Esophagus squamous epithelium (tissue), 5 donors: ENCODE measurements around the gene HLX. TPM values are rescaled to one million over a fixed set of nuclear protein-coding genes. Genes with fewer than 3 reads are reported as not detected.
A peak's percentile ranks its signal among the peaks of the same experiment; 100 is the strongest.

Source experiments
- DNase-seq: peaks from one replicate; lab custom pipeline; 2025; lab: John Stamatoyannopoulos, UW
- H3K27ac ChIP-seq, 4 donors: fragments of 200-600 bp; sonication (generic); one replicate each; pipeline ENCODE4 v1.5.1; 2016 to 2019; ENCODE audit warnings: mild to moderate bottlenecking in 1 of 4
- H3K27me3 ChIP-seq, 4 donors: fragments of 200-600 bp; sonication (generic); 1 replicate in 3 of 4; 2 replicates in 1 of 4; pipeline versions ENCODE4 v1.5.1 to v1.6.0; 2017 to 2021; ENCODE audit warnings: antibody characterized with exemption in 1 of 4
- H3K36me3 ChIP-seq, 3 donors: fragments of 200-600 bp; sonication (generic); one replicate each; pipeline ENCODE4 v1.5.1; 2016 to 2019
- H3K4me1 ChIP-seq, 3 donors: fragments of 200-600 bp; sonication (generic); one replicate each; pipeline ENCODE4 v1.5.1; 2017 to 2019
- H3K4me3 ChIP-seq, 4 donors: fragments of 200-600 bp; sonication (generic); 1 replicate in 3 of 4; 2 replicates in 1 of 4; pipeline ENCODE4 v1.5.1; 2016 to 2019; ENCODE audit warnings: mild to moderate bottlenecking in 2 of 4, moderate library complexity in 1 of 4
- H3K9me3 ChIP-seq, 3 donors: fragments of 200-600 bp; sonication (generic); one replicate each; pipeline ENCODE4 v1.5.1; 2016 to 2019
- CTCF ChIP-seq, 6 experiments: fragments of 450-650 bp in 4 of 6; fragments of 200-600 bp in 2 of 6; sonication (generic) in 2 of 6; IDR thresholded peaks; one replicate each; pipeline ENCODE4 v1.5.1; 2016 to 2019; ENCODE audit warnings: antibody characterized with exemption in 6 of 6, mild to moderate bottlenecking in 4 of 6, moderate library complexity in 4 of 6
- POLR2A ChIP-seq, 4 donors: fragments of 450-650 bp; IDR thresholded peaks; one replicate each; pipeline ENCODE4 v1.6.1; 2017; ENCODE audit warnings: antibody characterized with exemption in 4 of 4, mild to moderate bottlenecking in 4 of 4, moderate library complexity in 3 of 4
- WGBS, 2 donors: methylation state at CpG; one replicate each; pipeline ENCODE4 v1.1.5; 2018; 5-methylcytosine and 5-hydroxymethylcytosine counted together
- intact Hi-C: fragments of 100-400 bp; cut with DNase I; formaldehyde crosslinking; loops from one replicate; pipeline ENCODE4 v1.15.0; 2022
- total RNA-seq, 4 donors: library from RNA; depleted of rRNA; stranded (reverse); fragments of >200 nt; gene quantifications; one replicate each; pipeline ENCODE4 v1.1.0, GENCODE V29; 2016
- donor health status: DM: yes; HTN: yes; CAD: no.

HLX gene
- total RNA-seq, 4 donors from 2014 or later = 0.23 to 7.2 (median 0.97) TPM

GRCh38 chr1:220882061-220882891 is 3.0 kb downstream of the HLX start:
- intact Hi-C loops = no loop called here
- Histone ChIP-seq H3K36me3 (peaks cover 0 to 29% (median 0%) of the 10 kb centered on the region in 3 donors), H3K9me3 (no peaks in the 10 kb centered on the region), H3K27me3 (peaks cover 0 to 100% (median 15%) of the 10 kb centered on the region in 4 donors), H3K4me1 (peaks cover 20 to 70% (median 21%) of the 10 kb centered on the region in 3 donors), H3K4me3 (peak overlapping the region in 2 of 4 donors; percentile 80 to 91), H3K27ac (peak overlapping the region in 2 of 4 donors; percentile 47 to 95)
- WGBS, 2 donors = 64 to 67% methylated on average over 16 to 34 of the region's 34 CpGs
- DNase-seq = no peak
- TF ChIP-seq CTCF (IDR thresholded peaks at IDR 0.05) (no peak), POLR2A (IDR thresholded peaks at IDR 0.05) (no peak)

- Histone ChIP-seq H3K4me3 (peak overlapping the region in 1 of 4 donors; percentile 21), H3K4me1 (peaks cover 10 to 62% (median 12%) of the 10 kb centered on the region in 3 donors), H3K9me3 (no peaks in the 10 kb centered on the region), H3K36me3 (peaks cover 0 to 29% (median 0%) of the 10 kb centered on the region in 3 donors), H3K27ac (no peak overlapping the region), H3K27me3 (peaks cover 0 to 100% (median 14%) of the 10 kb centered on the region in 4 donors)
- 38 to 56% methylated on average over 22 to 26 of the region's 59 CpGs for WGBS, 2 donors
- intact Hi-C loops = no loop called here
- no peak for DNase-seq
- TF ChIP-seq CTCF (IDR thresholded peaks at IDR 0.05) (no peak), POLR2A (IDR thresholded peaks at IDR 0.05) (no peak)
Observed at GRCh38 chr1:220884109-220884980, 5.1 kb downstream of the HLX start.

GRCh38 chr1:220884981-220885918 is 6.0 kb downstream of the HLX start:
- no peak for DNase-seq
- 80 to 98% methylated on average over 13 to 19 of the region's 19 CpGs for WGBS, 2 donors
- TF ChIP-seq POLR2A (IDR thresholded peaks at IDR 0.05) (no peak), CTCF (IDR thresholded peaks at IDR 0.05) (no peak)
- H3K9me3 ChIP-seq = no peaks in the 10 kb centered on the region
- intact Hi-C loops = no loop called here
- H3K4me1 ChIP-seq = peaks cover 10 to 53% (median 12%) of the 10 kb centered on the region in 3 donors
- no peak overlapping the region for H3K27ac ChIP-seq
- H3K36me3 ChIP-seq = peaks cover 0 to 29% (median 0%) of the 10 kb centered on the region in 3 donors
- no peak overlapping the region for H3K4me3 ChIP-seq
- H3K27me3 ChIP-seq = peaks cover 0 to 100% (median 14%) of the 10 kb centered on the region in 4 donors

- Histone ChIP-seq H3K27ac (no peak overlapping the region), H3K9me3 (no peaks in the 10 kb centered on the region), H3K4me1 (peaks cover 10 to 45% (median 10%) of the 10 kb centered on the region in 3 donors), H3K4me3 (no peak overlapping the region), H3K36me3 (peaks cover 0 to 29% (median 0%) of the 10 kb centered on the region in 3 donors), H3K27me3 (peaks cover 0 to 100% (median 18%) of the 10 kb centered on the region in 4 donors)
- intact Hi-C loops = no loop called here
- 75 to 89% methylated on average over 1 to 3 of the region's 3 CpGs for WGBS, 2 donors
- no peak for TF ChIP-seq CTCF (IDR thresholded peaks at IDR 0.05)
- no peak for TF ChIP-seq POLR2A (IDR thresholded peaks at IDR 0.05)
- no peak for DNase-seq
Observed at GRCh38 chr1:220885971-220886370, 6.7 kb downstream of the HLX start.
